Stimulated activated naive B cell treated with anti-CD40 and anti-IgM and Interleukin-4, amounts not matched to agents 10 μg/mL and 1 μg/mL and 100 μg/mL, for 72 hours (primary cell): Measurements from ENCODE around the gene BCKDHA.
"Not testable (repeated sequence)": the region's sequence is repeated elsewhere in the genome, so short reads cannot be mapped to it uniquely, and the experiment has no call there.

Experiments
- ATAC-seq, 2 donors: fragments of 150-1000 bp; cut with Tn5 transposase; replicated peaks; 2 replicates each; pipeline ENCODE4 v1.10.0; 2021; ENCODE audit warnings: moderate library complexity in 1 of 2
- DNase-seq: peaks from one replicate; pipeline ENCODE4 v3.0.0; 2021
- H3K27ac Mint-ChIP-seq: one replicate; pipeline ENCODE4 v1.8.0; 2022; ENCODE audit warnings: mild to moderate bottlenecking, mixed read lengths
- H3K27me3 Mint-ChIP-seq, 2 donors: one replicate each; pipeline ENCODE4 v1.8.0; 2022; ENCODE audit warnings: mixed read lengths in 2 of 2
- H3K36me3 Mint-ChIP-seq, 2 donors: one replicate each; pipeline ENCODE4 v1.8.0; 2022; ENCODE audit warnings: mixed read lengths in 2 of 2, mild to moderate bottlenecking in 1 of 2
- H3K4me1 Mint-ChIP-seq, 2 donors: one replicate each; pipeline ENCODE4 v1.8.0; 2022; ENCODE audit warnings: mixed read lengths in 2 of 2, mild to moderate bottlenecking in 1 of 2
- H3K4me3 Mint-ChIP-seq, 2 donors: one replicate each; pipeline ENCODE4 v1.8.0; 2022; ENCODE audit warnings: mild to moderate bottlenecking in 2 of 2, mixed read lengths in 2 of 2, moderate library complexity in 1 of 2
- H3K9me3 Mint-ChIP-seq, 2 donors: one replicate each; pipeline ENCODE4 v1.8.0; 2022; ENCODE audit warnings: mixed read lengths in 2 of 2, mild to moderate bottlenecking in 1 of 2

The BCKDHA gene

DNA sequence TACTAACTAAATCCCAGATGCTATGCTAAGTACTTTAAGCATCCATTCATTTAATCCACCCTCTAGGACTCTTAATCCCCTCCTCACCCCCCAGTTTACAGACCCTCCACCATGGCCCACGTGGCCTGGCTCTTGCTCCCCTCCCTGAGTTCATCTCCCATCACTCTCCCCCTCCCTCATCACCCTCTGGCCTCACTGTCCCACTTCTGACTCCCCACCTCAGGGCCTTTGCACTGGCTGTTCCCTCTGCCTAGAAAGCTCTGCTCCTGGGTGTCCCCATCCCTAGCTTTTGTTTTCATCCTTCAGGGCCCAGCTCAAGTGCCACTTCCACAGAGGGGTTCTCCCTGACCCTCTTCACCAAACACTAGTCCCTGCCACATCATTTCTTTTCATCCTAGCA, 37.9 kb upstream of the BCKDHA start:
- H3K36me3 Mint-ChIP-seq, result peaks cover 10 to 16% of the 10 kb centered on the region in 2 donors
- no peak overlapping the region for H3K27ac Mint-ChIP-seq
- no peak overlapping the region for H3K4me3 Mint-ChIP-seq
- ATAC-seq, result no peak
- peaks cover 30 to 43% of the 10 kb centered on the region in 2 donors for H3K4me1 Mint-ChIP-seq
- H3K9me3 Mint-ChIP-seq, result no peaks in the 10 kb centered on the region
- H3K27me3 Mint-ChIP-seq, result no peaks in the 10 kb centered on the region
- DNase-seq, result no peak

DNA sequence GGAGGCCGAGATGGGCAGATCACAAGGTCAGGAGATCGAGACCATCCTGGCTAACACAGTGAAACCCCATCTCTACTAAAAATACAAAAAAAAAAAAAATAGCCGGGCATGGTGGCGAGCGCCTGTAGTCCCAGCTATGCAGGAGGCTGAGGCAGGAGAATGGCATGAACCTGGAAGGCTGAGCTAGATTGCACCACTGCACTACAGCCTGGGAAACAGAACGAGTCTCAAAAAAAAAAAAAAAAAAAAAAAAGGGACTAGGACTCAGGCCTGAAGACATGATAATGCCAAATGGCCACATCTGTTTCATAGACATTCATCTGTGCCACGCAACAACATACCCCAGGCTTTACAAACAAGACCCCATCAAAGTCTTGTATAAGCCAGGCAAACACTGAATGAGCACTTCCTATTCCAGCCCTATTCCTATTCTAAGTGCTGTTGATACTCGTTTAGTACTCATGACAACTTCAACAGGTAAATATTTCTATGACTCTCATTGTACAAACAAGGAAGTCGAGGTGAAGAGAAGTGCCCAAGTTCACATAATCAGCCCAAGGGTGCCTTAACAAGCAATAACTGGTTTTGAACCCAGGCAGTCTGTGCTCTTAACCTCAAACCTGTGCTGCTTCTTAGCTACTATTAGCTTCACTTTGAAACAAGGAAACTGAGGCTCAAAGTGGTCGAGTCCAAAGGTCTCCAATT, 35.3 kb upstream of the BCKDHA start:
- ATAC-seq, result no peak
- Mint-ChIP-seq H3K27me3 (no peaks in the 10 kb centered on the region), H3K4me3 (no peak overlapping the region), H3K27ac (peak overlapping the region; percentile 73), H3K4me1 (peaks cover 18 to 27% of the 10 kb centered on the region in 2 donors), H3K9me3 (no peaks in the 10 kb centered on the region), H3K36me3 (peaks cover 2 to 9% of the 10 kb centered on the region in 2 donors)
- DNase-seq, result no peak

DNA sequence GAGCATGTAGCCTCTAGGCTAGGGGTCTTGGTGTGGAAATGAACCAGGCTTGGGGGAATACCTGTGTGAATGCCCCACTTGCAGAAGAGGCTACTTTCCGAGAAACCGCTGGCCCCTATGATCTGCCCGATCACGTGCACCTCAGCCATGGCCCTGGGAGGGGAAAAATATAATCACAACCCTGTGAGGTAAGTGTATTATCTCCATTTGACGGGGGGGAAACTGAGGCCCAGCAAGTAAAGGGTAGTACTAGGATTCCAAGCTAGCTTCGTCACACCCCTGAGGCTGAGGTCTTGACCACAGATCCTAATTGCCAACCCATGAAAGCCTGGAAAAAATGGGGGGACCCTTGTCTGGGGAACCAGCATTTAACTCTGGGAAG, 34.3 kb upstream of the BCKDHA start:
- Mint-ChIP-seq H3K4me3 (peak overlapping the region; percentile 94 to 98), H3K9me3 (no peaks in the 10 kb centered on the region), H3K4me1 (peaks cover 21 to 28% of the 10 kb centered on the region in 2 donors), H3K36me3 (peaks cover 2 to 9% of the 10 kb centered on the region in 2 donors), H3K27me3 (no peaks in the 10 kb centered on the region), H3K27ac (peak overlapping the region; percentile 99)
- no peak for ATAC-seq
- no peak for DNase-seq

DNA sequence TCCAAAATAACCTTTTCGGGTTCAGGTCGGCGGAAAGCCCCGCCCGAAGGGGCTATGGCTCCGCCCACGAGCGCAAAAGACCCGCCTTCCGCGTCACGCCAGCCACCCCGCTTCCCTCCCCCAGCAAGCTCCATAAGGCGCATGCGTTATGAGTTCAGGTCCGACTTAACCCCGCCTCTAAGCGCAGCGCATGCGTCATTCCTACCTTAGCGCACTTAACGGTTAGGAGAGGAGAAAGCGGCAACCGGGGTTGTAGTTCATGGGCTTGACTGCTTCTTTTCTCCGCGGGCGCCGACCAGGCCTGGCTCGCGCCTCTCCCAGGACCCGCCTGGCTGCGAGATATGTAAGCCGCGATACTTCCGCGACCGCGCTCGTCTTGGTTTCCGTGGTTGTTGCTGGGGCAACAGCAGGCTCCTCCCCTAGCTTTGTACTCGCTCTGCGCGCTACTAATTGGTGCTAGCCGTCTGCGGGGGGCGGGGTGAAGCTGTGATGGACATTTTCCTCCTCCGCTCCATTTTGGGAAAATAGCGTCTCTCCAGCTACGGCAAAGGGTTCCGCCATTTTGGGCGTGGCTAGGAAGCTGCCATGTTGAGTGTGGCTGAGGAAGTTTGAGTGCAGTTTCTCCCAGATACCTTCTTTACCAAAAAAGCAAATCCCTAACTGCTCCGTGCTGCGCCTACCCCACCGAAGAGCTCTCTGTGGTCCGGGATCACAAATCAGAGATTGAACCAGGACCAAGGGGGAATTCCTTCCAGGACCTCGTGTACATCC, 33.7 kb upstream of the BCKDHA start, which contains the start of gene B9D2:
TSS of gene B9D2 (minus strand) at position 397 of the 771 bp plus-strand sequence. CDS start 630 bp downstream, outside the sequence.
- H3K4me1 Mint-ChIP-seq, result peaks cover 21 to 28% of the 10 kb centered on the region in 2 donors
- peak within 1 kb of the TSS; percentile 99 for H3K27ac Mint-ChIP-seq
- no peaks in the 10 kb centered on the region for H3K27me3 Mint-ChIP-seq
- peak within 1 kb of the TSS; percentile 94 to 98 for H3K4me3 Mint-ChIP-seq
- ATAC-seq (peak; percentile 95 to 96), DNase-seq (peak; percentile 96)
- H3K9me3 Mint-ChIP-seq, result no peaks in the 10 kb centered on the region
- peaks cover 2 to 9% of the 10 kb centered on the region in 2 donors for H3K36me3 Mint-ChIP-seq

DNA sequence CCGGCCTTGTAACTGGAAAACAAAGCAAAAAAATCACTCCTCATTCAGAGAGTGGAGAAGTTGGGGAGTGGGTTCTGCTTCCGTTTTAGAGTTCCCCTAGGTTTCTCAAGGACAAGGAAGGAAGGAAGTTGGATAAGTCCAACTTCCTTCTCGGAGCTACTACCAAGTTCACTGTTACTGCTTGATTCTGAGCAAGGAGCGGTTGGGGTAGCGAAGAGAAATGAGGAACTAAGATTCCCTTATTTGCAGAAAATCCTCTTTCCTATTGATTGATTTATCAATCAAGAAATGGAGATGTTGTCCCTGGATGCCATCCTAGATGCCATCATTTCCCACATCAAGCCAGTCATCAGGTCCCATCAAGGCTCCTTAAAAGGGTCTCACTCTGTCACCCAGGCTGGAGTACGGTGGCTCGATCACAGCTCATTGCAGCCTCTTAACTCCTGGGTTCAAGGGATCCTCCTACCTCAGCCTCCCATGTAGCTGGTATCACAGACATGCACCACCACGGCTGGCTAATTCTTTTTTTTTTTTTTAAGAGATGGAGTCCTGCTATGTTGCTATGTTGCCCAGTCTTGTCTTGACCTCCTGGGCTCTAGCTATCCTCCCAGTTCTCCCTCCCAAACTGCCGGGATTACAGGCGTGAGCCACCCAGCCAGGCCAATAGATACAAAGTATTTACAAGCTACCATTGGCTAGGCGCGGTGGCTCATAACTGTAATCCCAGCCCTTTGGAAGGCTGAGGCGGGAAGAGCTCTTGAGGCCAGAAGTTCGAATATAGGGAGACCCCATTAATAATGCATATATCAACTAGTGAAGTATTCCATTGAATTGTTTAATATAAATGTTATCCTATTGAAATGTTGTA, 32.9 kb upstream of the BCKDHA start:
- peak overlapping the region; percentile 94 to 98 for H3K4me3 Mint-ChIP-seq
- no peaks in the 10 kb centered on the region for H3K27me3 Mint-ChIP-seq
- ATAC-seq (no peak), DNase-seq (no peak)
- H3K9me3 Mint-ChIP-seq, result no peaks in the 10 kb centered on the region
- H3K27ac Mint-ChIP-seq, result peak overlapping the region; percentile 99
- H3K36me3 Mint-ChIP-seq, result peaks cover 1 to 8% of the 10 kb centered on the region in 2 donors
- peaks cover 20 to 28% of the 10 kb centered on the region in 2 donors for H3K4me1 Mint-ChIP-seq

DNA sequence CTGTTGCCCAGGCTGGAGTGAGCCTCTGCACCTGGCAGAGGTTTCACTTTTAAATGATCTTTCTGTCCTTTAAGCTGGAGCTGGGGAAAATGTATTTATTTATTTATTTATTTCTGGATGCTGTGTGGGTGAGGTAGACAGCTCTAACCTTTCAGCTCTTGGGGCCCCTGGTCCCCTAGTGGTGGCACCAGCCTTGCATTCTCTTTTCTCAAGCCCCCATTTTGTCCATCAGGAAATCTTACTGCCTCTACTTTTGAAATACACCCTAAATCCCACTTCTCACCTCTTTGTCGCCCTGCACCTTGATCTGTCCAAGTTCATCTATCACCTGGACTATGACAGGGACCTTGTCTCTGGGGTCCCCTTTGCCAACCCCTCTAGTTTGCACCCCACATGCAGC, 31.5 kb upstream of the BCKDHA start:
- H3K4me3 Mint-ChIP-seq, result peak overlapping the region in 1 of 2 donors; percentile 53
- DNase-seq (no peak), ATAC-seq (no peak)
- peaks cover 17 to 23% of the 10 kb centered on the region in 2 donors for H3K4me1 Mint-ChIP-seq
- no peaks in the 10 kb centered on the region for H3K9me3 Mint-ChIP-seq
- no peaks in the 10 kb centered on the region for H3K27me3 Mint-ChIP-seq
- H3K36me3 Mint-ChIP-seq, result peaks cover 0 to 4% of the 10 kb centered on the region in 2 donors
- H3K27ac Mint-ChIP-seq, result no peak overlapping the region

DNA sequence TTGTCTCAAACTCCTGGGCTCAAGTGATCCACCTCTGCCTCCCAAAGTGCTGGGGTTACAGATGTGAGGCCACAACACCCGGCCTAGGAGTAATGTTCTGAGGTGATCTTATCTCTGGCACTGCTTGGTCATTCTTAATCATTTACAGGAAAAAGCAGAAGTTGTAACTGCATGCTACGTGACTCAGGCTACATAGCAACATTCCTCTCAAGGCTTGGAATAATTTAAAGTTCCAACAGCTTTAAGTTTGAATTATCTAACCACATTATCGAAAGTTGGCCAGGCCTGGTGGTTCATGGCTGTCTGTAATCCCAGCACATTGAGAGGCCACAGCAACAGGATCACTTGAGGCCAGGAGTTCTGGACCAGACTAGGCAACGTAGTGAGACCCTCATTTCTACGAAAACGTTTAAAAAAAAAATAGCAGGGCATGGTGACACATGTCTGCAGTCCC, 29.7 kb upstream of the BCKDHA start:
- ATAC-seq (peak; percentile 40 to 46), DNase-seq (no peak)
- Mint-ChIP-seq H3K4me3 (no peak overlapping the region), H3K4me1 (peaks cover 21 to 28% of the 10 kb centered on the region in 2 donors), H3K36me3 (peaks cover 2 to 4% of the 10 kb centered on the region in 2 donors), H3K9me3 (no peaks in the 10 kb centered on the region), H3K27me3 (no peaks in the 10 kb centered on the region), H3K27ac (peak overlapping the region; percentile 75)

DNA sequence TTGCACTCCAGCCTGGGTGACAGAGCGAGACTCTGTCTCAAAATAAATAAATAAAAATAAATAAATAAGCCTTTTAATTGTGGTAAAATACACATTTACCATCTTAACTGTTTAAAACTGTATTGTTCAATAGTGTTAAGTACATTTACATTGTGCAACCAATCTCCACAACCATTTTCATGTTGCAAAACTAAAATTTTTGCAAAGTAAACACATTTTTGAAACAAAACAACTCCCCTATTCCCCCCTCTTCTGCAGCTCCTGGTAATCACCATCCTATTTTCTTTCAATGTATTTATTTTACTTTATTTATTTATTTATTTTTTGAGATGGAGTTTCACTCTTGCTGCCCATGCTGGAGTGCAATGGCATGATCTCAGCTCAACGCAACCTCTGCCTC, 27.8 kb upstream of the BCKDHA start:
- Mint-ChIP-seq H3K27me3 (no peaks in the 10 kb centered on the region), H3K27ac (no peak overlapping the region), H3K9me3 (no peaks in the 10 kb centered on the region), H3K4me1 (peaks cover 14 to 20% of the 10 kb centered on the region in 2 donors), H3K4me3 (no peak overlapping the region), H3K36me3 (peaks cover 4% of the 10 kb centered on the region in 2 donors)
- no peak for ATAC-seq
- no peak for DNase-seq

DNA sequence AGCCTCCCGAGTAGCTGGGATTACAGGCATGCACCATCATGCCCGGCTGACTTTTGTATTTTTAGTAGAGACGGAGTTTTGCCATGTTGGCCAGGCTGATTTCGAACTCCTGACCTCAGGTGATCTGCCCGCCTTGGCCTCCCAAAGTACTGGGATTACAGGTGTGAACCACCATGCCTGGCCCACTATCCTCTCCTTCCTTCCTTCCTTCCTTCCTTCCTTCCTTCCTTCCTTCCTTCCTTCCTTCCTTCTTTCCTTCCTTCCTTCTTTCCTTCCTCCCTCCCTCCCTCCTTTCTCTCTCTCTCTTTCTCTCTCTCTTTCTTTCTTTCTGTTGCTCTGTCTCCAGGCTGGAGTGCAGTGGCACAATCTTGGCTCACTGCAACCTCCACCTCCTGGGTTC, 26.5 kb upstream of the BCKDHA start:
- not testable (repeated sequence) for H3K36me3 Mint-ChIP-seq, H3K27ac Mint-ChIP-seq, ATAC-seq, H3K27me3 Mint-ChIP-seq, H3K4me3 Mint-ChIP-seq, H3K9me3 Mint-ChIP-seq, DNase-seq
- peaks cover 15 to 24% of the 10 kb centered on the region in 2 donors for H3K4me1 Mint-ChIP-seq

DNA sequence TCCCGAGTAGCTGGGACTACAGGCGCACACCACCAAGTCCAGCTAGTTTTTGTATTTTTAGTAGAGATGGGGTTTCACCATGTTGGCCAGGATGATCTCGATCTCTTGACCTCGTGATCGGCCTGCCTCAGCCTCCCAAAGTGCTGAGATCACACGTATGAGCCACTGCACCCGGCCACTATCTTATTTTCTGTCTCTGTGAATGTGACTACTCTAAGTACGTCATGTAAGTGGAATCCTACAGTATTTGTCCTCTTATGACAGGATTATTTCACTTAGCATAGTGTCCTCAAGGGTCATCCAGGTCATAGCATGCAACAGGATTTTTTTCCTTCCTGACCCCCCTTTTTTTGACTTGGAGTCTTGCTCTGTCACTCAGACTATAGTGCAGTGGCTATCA, 26.1 kb upstream of the BCKDHA start:
- ATAC-seq (no peak), DNase-seq (no peak)
- Mint-ChIP-seq H3K4me1 (peaks cover 13 to 29% of the 10 kb centered on the region in 2 donors), H3K27ac (no peak overlapping the region), H3K9me3 (no peaks in the 10 kb centered on the region), H3K27me3 (no peaks in the 10 kb centered on the region), H3K4me3 (no peak overlapping the region), H3K36me3 (peaks cover 0 to 4% of the 10 kb centered on the region in 2 donors)

DNA sequence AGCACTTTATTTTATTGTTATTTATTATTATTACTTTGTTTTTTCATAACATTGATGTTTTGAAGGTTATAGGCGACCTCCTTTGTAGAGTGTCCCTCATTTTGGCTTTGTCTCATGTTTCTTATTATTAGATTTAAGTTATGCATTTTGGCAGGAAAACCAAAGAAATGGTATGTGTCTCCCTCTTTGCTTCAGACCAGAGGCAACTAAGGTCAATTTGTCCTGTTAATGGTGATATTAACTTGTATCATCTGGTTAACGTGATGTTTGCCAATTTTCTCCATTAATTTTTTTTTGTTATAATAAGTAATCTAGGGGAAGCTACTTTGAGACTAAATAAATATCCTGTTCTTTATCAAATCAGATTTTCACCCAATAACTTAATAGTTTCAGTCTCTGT, 25.1 kb upstream of the BCKDHA start:
- ATAC-seq (no peak), DNase-seq (no peak)
- H3K9me3 Mint-ChIP-seq, result no peaks in the 10 kb centered on the region
- peaks cover 19 to 31% of the 10 kb centered on the region in 2 donors for H3K4me1 Mint-ChIP-seq
- H3K36me3 Mint-ChIP-seq, result peaks cover 0 to 6% of the 10 kb centered on the region in 2 donors
- H3K27me3 Mint-ChIP-seq, result no peaks in the 10 kb centered on the region
- H3K4me3 Mint-ChIP-seq, result no peak overlapping the region
- no peak overlapping the region for H3K27ac Mint-ChIP-seq

DNA sequence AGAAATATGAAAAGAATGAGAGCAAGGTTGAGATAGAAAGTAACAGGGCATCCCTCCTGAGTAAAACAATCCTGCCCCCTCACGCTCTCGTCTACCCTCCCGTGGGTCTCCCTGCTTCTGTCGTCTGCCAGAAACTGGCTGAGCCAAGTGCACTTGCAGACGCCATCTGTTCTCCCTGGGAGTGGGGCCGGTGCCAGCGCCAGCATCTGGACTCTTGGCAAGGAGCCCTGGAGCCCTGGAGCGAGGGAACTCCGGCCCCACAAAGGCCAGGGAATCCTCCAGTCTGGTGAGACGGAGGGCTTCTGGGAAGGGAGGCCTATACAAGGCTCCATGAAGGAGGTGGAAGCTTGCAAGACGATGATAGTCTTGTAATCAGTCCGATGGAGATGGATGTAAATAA, 23.6 kb upstream of the BCKDHA start:
- Mint-ChIP-seq H3K36me3 (peaks cover 4 to 6% of the 10 kb centered on the region in 2 donors), H3K27ac (peak overlapping the region; percentile 14), H3K4me3 (no peak overlapping the region), H3K4me1 (peaks cover 21 to 37% of the 10 kb centered on the region in 2 donors), H3K9me3 (no peaks in the 10 kb centered on the region), H3K27me3 (no peaks in the 10 kb centered on the region)
- DNase-seq (no peak), ATAC-seq (no peak)

DNA sequence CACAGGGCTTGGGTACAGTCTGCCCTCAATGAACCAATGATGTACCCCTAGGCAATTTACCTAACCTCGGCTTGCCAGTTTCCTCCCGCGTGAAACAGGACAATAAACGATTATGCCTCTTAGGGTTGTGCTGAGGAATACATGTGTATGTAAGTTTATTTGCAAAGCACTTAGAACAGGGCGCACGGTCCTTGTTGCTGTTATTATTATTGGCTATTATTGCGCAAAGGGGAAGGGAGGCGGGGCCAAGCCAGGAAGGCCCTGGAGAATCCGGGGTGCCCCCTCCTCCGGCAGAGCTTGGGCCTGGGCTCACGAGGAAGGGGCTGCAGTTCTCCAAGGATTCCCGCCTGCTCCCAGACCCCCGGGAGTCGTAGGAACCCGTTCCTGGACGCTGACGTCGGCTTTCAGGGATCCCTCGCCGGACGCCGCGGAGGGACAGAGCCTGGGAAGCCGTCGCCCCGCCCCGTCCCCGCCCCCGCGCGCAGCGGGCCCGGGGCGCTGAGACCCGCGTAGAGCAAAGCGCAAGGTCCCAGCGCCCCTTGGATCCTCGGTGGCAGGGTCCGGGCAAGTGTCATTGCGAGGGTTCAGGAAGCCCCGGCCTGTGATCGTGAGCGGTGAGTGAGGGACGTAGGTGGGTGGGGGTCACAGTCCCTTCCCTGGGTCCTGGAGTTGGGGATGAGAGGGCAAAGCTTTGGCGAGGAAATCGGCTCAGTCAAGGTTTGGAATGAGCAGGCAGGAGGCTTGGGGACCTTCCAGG, 21.2 kb upstream of the BCKDHA start, which contains the start of gene TMEM91:
TSS of gene TMEM91 (plus strand) at position 293 of the 757 bp plus-strand sequence. CDS start 1,777 bp downstream, outside the sequence.
- Mint-ChIP-seq H3K36me3 (peaks cover 4% of the 10 kb centered on the region in 2 donors), H3K27me3 (no peaks in the 10 kb centered on the region), H3K27ac (peak within 1 kb of the TSS; percentile 3), H3K9me3 (no peaks in the 10 kb centered on the region), H3K4me3 (peak within 1 kb of the TSS; percentile 71 to 77), H3K4me1 (peaks cover 18 to 33% of the 10 kb centered on the region in 2 donors)
- ATAC-seq (peak; percentile 20 to 44), DNase-seq (no peak)
